ENCODE results near the gene MRPL4. TPM values are rescaled to one million over a fixed set of nuclear protein-coding genes. Genes with fewer than 3 reads are reported as not detected.
"Not testable (repeated sequence)": the region's sequence is repeated elsewhere in the genome, so short reads cannot be mapped to it uniquely, and the experiment has no call there.

Gene MRPL4
- total RNA-seq, 1 experiment from 2014 or later, result 99.3 TPM

DNA sequence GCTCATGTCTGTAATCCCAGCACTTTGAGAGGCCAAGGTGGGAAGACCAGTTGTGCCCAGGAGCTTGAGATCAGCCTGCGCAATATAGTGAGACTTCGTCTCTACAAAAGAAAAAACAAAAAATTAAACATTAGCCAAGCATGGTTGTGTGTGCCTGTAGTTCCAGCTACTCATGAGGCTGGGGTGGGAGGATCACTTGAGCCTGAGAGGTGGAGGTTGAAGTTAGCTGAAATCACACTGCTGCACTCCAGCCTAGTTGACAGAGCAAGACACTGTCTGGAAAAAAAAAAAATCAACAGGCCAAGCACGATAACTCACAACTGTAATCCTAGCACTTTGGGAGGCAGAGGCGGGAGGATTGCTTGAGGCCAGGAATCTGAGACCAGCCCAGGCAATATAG lies 17.0 kb upstream of the MRPL4 start:
- Histone ChIP-seq H3K56ac (ENCODE audit: insufficient read length, low read depth, low read length) (no peak overlapping the region), H2BK120ac (ENCODE audit: low read depth, low read length, poor library complexity, severe bottlenecking) (no peak overlapping the region), H4K8ac (replicated peaks; ENCODE audit: insufficient read length, low read depth, low read length) (no peak overlapping the region), H3K14ac (ENCODE audit: insufficient read depth, low read length) (no peak overlapping the region), H3K9me3 (ENCODE audit: control insufficient read depth, low read depth, low read length) (no peaks in the 10 kb centered on the region), H2BK5ac (ENCODE audit: insufficient read length, low read length) (no peak overlapping the region), H3K4ac (ENCODE audit: low read depth, low read length) (no peak overlapping the region), H2BK15ac (ENCODE audit: low read depth, low read length) (no peak overlapping the region; the same call in 1 of the 2 replicates), H3K23ac (ENCODE audit: insufficient read length, low read depth, low read length) (no peak overlapping the region), H2BK20ac (ENCODE audit: low read depth, low read length, poor library complexity, severe bottlenecking) (no peak overlapping the region), H2AK5ac (ENCODE audit: insufficient read length, low read length) (no peak overlapping the region), H3T11ph (ENCODE audit: low read length) (no peak overlapping the region), H3K79me1 (ENCODE audit: insufficient read depth, low read depth, low read length, poor library complexity, severe bottlenecking) (no peaks in the 10 kb centered on the region), H4K20me1 (ENCODE audit: control insufficient read depth, insufficient read depth, insufficient read length) (no peaks in the 10 kb centered on the region), H4K91ac (ENCODE audit: insufficient read length, low read depth, low read length) (no peak overlapping the region), H3K79me2 (ENCODE audit: insufficient read depth, low read length) (no peaks in the 10 kb centered on the region), H2AFZ (ENCODE audit: low read length) (no peak overlapping the region), H3K23me2 (ENCODE audit: insufficient read length, low read depth, low read length, poor library complexity, severe bottlenecking) (peaks cover 10% of the 10 kb centered on the region), H3K9ac (ENCODE audit: extremely low read depth, insufficient read length, low read length) (no peak overlapping the region), H2BK12ac (ENCODE audit: insufficient read length, low read depth, low read length) (no peak overlapping the region), H3K27me3 (ENCODE audit: insufficient read depth, low read length) (no peaks in the 10 kb centered on the region), H3K27ac (ENCODE audit: insufficient read length, low read depth, low read length) (no peak overlapping the region), H4K5ac (ENCODE audit: insufficient read length, low read depth, low read length) (no peak overlapping the region), H3K4me2 (ENCODE audit: insufficient read depth, insufficient read length, low read length) (no peak overlapping the region), H3K4me1 (ENCODE audit: insufficient read depth, low read length) (no peaks in the 10 kb centered on the region), H3K18ac (ENCODE audit: insufficient read length, low read depth, low read length) (no peak overlapping the region)
- H3K4me1 Mint-ChIP-seq, result peaks cover 4 to 13% of the 10 kb centered on the region in 2 experiments; a peak in 3 of 4 replicates
- H3K9me3 Mint-ChIP-seq, result no peaks in the 10 kb centered on the region; a peak in 1 of 5 replicates
- no peaks in the 10 kb centered on the region for H3K36me3 Mint-ChIP-seq (ENCODE audit: insufficient read depth in 1 of 3, low read depth in 3 of 3)
- H3K27ac Mint-ChIP-seq, result no peak overlapping the region
- WGBS (ENCODE audit: extremely low coverage, insufficient read length, low lambda C conversion rate), result no CpG with 5 or more reads among the region's 4 CpGs
- no peak overlapping the region for H3K4me3 Mint-ChIP-seq
- DNase-seq, result no peak
- TF ChIP-seq, protein P1, sequence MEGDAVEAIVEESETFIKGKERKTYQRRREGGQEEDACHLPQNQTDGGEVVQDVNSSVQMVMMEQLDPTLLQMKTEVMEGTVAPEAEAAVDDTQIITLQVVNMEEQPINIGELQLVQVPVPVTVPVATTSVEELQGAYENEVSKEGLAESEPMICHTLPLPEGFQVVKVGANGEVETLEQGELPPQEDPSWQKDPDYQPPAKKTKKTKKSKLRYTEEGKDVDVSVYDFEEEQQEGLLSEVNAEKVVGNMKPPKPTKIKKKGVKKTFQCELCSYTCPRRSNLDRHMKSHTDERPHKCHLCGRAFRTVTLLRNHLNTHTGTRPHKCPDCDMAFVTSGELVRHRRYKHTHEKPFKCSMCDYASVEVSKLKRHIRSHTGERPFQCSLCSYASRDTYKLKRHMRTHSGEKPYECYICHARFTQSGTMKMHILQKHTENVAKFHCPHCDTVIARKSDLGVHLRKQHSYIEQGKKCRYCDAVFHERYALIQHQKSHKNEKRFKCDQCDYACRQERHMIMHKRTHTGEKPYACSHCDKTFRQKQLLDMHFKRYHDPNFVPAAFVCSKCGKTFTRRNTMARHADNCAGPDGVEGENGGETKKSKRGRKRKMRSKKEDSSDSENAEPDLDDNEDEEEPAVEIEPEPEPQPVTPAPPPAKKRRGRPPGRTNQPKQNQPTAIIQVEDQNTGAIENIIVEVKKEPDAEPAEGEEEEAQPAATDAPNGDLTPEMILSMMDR (conservative IDR thresholded peaks at IDR 0.05), result no peak
- H3K27me3 Mint-ChIP-seq (ENCODE audit: low read depth), result no peaks in the 10 kb centered on the region; the same call in 1 of the 2 replicates

DNA sequence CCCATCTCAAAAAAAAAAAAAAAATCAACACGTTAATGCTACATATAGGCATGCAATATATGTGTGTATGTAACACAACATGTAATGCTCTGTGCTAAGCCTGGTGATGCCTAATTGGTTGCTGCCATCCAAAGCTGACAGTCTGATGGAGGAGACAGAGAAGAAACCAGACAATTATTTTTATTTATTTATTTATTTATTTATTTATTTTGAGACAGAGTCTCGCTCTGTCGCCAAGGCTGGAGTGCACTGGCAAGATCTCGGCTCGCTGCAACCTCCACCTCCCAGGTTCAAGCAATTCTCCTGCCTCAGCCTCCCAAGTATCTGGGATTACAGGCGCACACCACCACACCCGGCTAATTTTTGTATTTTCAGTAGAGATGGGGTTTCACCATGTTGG lies 16.6 kb upstream of the MRPL4 start:
- not testable (repeated sequence) for H3K4me1 ChIP-seq (ENCODE audit: insufficient read depth, low read length); DNase-seq; H3K4me3 Mint-ChIP-seq; H3K9me3 ChIP-seq (ENCODE audit: control insufficient read depth, low read depth, low read length); H3T11ph ChIP-seq (ENCODE audit: low read length); H3K14ac ChIP-seq (ENCODE audit: insufficient read depth, low read length); H3K27me3 ChIP-seq (ENCODE audit: insufficient read depth, low read length); H4K91ac ChIP-seq (ENCODE audit: insufficient read length, low read depth, low read length); H2BK12ac ChIP-seq (ENCODE audit: insufficient read length, low read depth, low read length); H3K27me3 Mint-ChIP-seq (ENCODE audit: low read depth); H3K9ac ChIP-seq (ENCODE audit: extremely low read depth, insufficient read length, low read length); H2BK5ac ChIP-seq (ENCODE audit: insufficient read length, low read length); H2BK20ac ChIP-seq (ENCODE audit: low read depth, low read length, poor library complexity, severe bottlenecking); H3K27ac ChIP-seq (ENCODE audit: insufficient read length, low read depth, low read length); H3K9me3 Mint-ChIP-seq; H3K23ac ChIP-seq (ENCODE audit: insufficient read length, low read depth, low read length); H3K4me2 ChIP-seq (ENCODE audit: insufficient read depth, insufficient read length, low read length); H3K4ac ChIP-seq (ENCODE audit: low read depth, low read length); H3K18ac ChIP-seq (ENCODE audit: insufficient read length, low read depth, low read length); H4K5ac ChIP-seq (ENCODE audit: insufficient read length, low read depth, low read length); H3K79me1 ChIP-seq (ENCODE audit: insufficient read depth, low read depth, low read length, poor library complexity, severe bottlenecking); H2AK5ac ChIP-seq (ENCODE audit: insufficient read length, low read length); H4K8ac ChIP-seq (replicated peaks; ENCODE audit: insufficient read length, low read depth, low read length); H3K79me2 ChIP-seq (ENCODE audit: insufficient read depth, low read length); H3K56ac ChIP-seq (ENCODE audit: insufficient read length, low read depth, low read length); H2AFZ ChIP-seq (ENCODE audit: low read length); H4K20me1 ChIP-seq (ENCODE audit: control insufficient read depth, insufficient read depth, insufficient read length); H3K23me2 ChIP-seq (ENCODE audit: insufficient read length, low read depth, low read length, poor library complexity, severe bottlenecking); H2BK15ac ChIP-seq (ENCODE audit: low read depth, low read length); H2BK120ac ChIP-seq (ENCODE audit: low read depth, low read length, poor library complexity, severe bottlenecking); H3K36me3 Mint-ChIP-seq (ENCODE audit: insufficient read depth in 1 of 3, low read depth in 3 of 3)
- Mint-ChIP-seq H3K27ac (peak overlapping the region in 1 of 3 experiments; percentile 18; a peak in 1 of 7 replicates), H3K4me1 (peaks cover 4 to 13% of the 10 kb centered on the region in 2 experiments; a peak in 3 of 4 replicates)
- no CpG with 5 or more reads among the region's 7 CpGs for WGBS (ENCODE audit: extremely low coverage, insufficient read length, low lambda C conversion rate)

All from H9 (cell line).